Measurements from ENCODE around the gene RABEPK. TPM values are rescaled to one million over a fixed set of nuclear protein-coding genes. Genes with fewer than 3 reads are reported as not detected.
"Not testable (repeated sequence)": the region's sequence is repeated elsewhere in the genome, so short reads cannot be mapped to it uniquely, and the experiment has no call there.

Gene RABEPK
- total RNA-seq, 4 donors from 2014 or later: 5.2 to 8.7 (median 8.6) TPM; not detected in 1

DNA sequence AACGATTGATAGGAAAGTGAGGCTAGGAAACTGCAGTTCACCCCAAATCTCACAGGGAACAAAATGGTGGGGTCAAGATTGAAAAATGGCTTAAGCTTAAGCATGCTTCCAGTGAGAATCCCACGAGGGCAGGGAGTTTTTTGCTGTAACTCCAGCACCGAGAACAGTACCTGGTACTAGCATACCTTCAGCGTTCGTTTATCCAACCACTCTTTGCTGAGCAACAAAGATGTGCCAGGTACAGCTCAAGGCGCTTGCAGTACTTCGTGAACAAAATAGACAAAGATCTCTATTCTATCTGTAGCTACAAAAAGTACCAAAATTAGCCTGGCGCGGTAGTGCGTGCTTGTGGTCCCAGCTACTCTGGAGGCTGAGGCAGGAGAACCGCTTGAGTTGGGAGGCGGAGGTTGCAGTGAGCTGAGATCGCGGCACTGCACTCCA lies 10.0 kb upstream of the RABEPK start:
- H3K27ac ChIP-seq: peak overlapping the region; percentile 94 to 99 (median 96)
- intact Hi-C loops (cut with DNase I; ENCODE audit: low total_unique reads): loop anchor here (1.0 kb wide), 1 partner anchor 249 kb away; the partner anchor contains the start of gene GOLGA1
- TF ChIP-seq EP300 (IDR thresholded peaks at IDR 0.05; ENCODE audit: low read depth) (no peak), POLR2AphosphoS5 (IDR thresholded peaks at IDR 0.05) (no peak), POLR2A (IDR thresholded peaks at IDR 0.05) (no peak)
- TF ChIP-seq, protein P1, sequence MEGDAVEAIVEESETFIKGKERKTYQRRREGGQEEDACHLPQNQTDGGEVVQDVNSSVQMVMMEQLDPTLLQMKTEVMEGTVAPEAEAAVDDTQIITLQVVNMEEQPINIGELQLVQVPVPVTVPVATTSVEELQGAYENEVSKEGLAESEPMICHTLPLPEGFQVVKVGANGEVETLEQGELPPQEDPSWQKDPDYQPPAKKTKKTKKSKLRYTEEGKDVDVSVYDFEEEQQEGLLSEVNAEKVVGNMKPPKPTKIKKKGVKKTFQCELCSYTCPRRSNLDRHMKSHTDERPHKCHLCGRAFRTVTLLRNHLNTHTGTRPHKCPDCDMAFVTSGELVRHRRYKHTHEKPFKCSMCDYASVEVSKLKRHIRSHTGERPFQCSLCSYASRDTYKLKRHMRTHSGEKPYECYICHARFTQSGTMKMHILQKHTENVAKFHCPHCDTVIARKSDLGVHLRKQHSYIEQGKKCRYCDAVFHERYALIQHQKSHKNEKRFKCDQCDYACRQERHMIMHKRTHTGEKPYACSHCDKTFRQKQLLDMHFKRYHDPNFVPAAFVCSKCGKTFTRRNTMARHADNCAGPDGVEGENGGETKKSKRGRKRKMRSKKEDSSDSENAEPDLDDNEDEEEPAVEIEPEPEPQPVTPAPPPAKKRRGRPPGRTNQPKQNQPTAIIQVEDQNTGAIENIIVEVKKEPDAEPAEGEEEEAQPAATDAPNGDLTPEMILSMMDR (IDR thresholded peaks at IDR 0.05): no peak
- DNase-seq: no peak
- H3K9me3 ChIP-seq: no peaks in the 10 kb centered on the region
- 25 to 67% methylated on average over 1 to 14 of the region's 14 CpGs for WGBS, 2 donors (ENCODE audit: low coverage in 1 of 2)
- H3K4me3 ChIP-seq: peak overlapping the region; percentile 87 to 100 (median 94)
- H3K27me3 ChIP-seq: no peaks in the 10 kb centered on the region
- in situ Hi-C loops (cut with MboI; ENCODE audit: low pct_ligation_motif_present in 1 of 4, low pct_unique_long_range_greater_than_20kb in 1 of 4, low sequenced_read_pairs in 3 of 4): no loop called here
- H3K36me3 ChIP-seq: no peaks in the 10 kb centered on the region
- peaks cover 16 to 37% (median 21%) of the 10 kb centered on the region in 4 donors for H3K4me1 ChIP-seq

DNA sequence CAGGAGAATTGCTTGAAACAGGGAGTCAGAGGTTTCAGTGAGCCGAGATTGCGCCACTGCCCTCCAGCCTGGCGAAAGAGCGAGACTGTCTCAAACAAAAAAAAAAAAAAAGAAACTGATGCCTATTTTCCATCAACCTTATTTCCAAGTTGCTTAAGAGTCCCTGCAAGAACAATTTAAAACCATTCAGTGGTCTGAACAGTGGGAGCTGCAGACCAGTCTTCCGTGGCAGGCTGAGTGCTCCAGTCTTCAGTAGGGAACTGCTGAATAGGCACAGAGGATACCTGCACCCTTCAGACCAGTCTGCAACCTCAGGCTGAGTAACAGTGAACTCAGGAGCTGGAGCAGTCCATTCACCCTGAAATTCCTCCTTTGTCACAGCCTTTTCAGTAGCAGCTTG lies 5.9 kb upstream of the RABEPK start:
- in situ Hi-C loops (cut with MboI; ENCODE audit: low pct_ligation_motif_present in 1 of 4, low pct_unique_long_range_greater_than_20kb in 1 of 4, low sequenced_read_pairs in 3 of 4); H3K27ac ChIP-seq; intact Hi-C loops (cut with DNase I; ENCODE audit: low total_unique reads); H3K4me3 ChIP-seq; H3K27me3 ChIP-seq; H3K9me3 ChIP-seq; H3K36me3 ChIP-seq; DNase-seq: not testable (repeated sequence)
- 92 to 100% methylated on average over 1 to 5 of the region's 5 CpGs for WGBS, 2 donors (ENCODE audit: low coverage in 1 of 2)
- H3K4me1 ChIP-seq: peaks cover 9 to 17% (median 11%) of the 10 kb centered on the region in 4 donors

DNA sequence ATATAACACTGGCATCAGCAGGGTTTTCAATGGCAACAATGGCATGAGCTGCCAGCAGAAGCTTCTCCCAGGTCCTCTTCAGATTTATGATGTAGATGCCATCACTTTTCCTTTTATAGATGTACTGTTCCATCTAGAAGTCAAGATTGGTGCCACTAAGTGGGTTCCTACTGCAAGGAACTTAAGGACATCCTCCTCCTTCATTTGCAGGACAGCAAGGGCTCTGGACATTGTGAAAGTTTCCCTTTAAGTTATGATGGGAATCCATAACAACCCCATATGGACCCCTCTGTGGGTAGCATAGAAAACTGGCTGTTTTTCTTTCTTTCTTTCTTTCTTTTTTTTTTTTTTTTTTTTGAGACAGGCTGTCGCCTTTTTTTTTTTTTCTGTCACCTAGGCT lies 4.8 kb upstream of the RABEPK start:
- H3K36me3 ChIP-seq; H3K27ac ChIP-seq; H3K4me3 ChIP-seq; in situ Hi-C loops (cut with MboI; ENCODE audit: low pct_ligation_motif_present in 1 of 4, low pct_unique_long_range_greater_than_20kb in 1 of 4, low sequenced_read_pairs in 3 of 4); intact Hi-C loops (cut with DNase I; ENCODE audit: low total_unique reads); H3K9me3 ChIP-seq; H3K27me3 ChIP-seq; DNase-seq: not testable (repeated sequence)
- H3K4me1 ChIP-seq: peaks cover 6 to 13% (median 10%) of the 10 kb centered on the region in 4 donors
- WGBS, 2 donors (ENCODE audit: low coverage in 1 of 2): 60 to 80% methylated on average over 1 of the region's 1 CpG

DNA sequence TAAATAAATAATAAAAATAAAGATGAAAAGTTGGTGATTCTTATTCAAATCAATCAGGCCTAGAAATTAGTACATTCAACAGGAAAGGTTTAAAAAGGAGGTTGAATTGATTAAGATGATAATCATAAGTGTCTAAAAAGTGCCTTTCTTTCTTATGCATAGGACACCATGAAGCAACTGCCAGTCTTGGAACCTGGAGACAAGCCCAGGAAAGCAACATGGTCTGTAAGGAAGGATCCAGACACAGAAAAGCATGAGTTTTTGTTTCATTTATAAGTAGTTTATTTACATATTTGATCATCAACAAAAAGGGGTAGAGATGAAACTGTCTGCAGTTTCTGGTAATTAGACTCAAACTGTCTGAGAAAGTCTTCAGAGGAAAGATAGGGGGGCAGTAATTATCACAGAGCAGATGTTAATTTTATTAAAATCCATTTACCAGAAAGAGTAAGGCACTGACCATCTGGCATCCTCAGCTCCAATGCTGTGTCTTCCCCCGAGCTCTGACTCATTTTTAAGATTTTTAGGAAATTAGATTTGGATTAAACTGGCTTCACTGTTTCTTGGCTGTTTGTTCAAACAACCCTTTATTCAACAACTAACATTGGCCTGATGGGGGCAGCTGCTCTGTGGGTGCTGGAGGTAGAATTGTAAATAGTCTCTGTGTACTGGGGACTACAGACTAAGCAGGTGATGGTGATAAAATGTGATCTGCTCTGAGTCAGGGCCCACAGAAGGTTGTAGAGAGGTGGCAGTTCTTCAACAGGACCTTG lies 2.7 kb downstream of the RABEPK start:
- Histone ChIP-seq H3K4me1 (peaks cover 0 to 18% (median 15%) of the 10 kb centered on the region in 4 donors), H3K27me3 (no peaks in the 10 kb centered on the region), H3K27ac (no peak overlapping the region), H3K9me3 (no peaks in the 10 kb centered on the region), H3K4me3 (no peak overlapping the region), H3K36me3 (peaks cover 0 to 5% (median 0%) of the 10 kb centered on the region in 4 donors)
- DNase-seq: no peak
- in situ Hi-C loops (cut with MboI; ENCODE audit: low pct_ligation_motif_present in 1 of 4, low pct_unique_long_range_greater_than_20kb in 1 of 4, low sequenced_read_pairs in 3 of 4): no loop called here
- no peak for TF ChIP-seq EP300 (IDR thresholded peaks at IDR 0.05; ENCODE audit: low read depth)
- TF ChIP-seq, protein P1 (IDR thresholded peaks at IDR 0.05): no peak
- intact Hi-C loops (cut with DNase I; ENCODE audit: low total_unique reads): loop anchor here (10.0 kb wide), 1 partner anchor 1648 kb away; no protein-coding TSS in a partner anchor
- WGBS, 2 donors (ENCODE audit: low coverage in 1 of 2): 80 to 89% methylated on average over 1 of the region's 1 CpG

DNA sequence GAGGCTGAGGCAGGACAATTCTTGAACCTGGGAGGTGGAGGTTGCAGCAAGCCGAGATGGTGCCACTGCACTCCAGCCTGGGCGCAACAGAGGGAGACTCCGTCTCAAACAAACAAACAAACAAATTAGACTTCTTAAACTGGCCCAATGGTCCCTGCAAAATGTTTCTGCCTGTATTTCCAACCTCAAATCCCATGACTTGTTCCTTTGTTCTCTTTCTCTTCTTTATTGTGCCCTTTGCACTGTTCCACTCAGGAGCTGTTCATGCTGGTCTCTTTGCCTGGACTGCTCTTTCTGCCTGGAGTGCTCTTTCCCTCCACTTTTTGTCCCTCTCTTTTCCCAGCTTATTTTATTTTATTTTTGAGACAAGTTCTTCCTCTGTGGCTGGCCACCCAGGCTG lies 4.1 kb downstream of the RABEPK start:
- no peak overlapping the region for H3K4me3 ChIP-seq
- peaks cover 0 to 10% (median 9%) of the 10 kb centered on the region in 4 donors for H3K4me1 ChIP-seq
- DNase-seq: no peak
- in situ Hi-C loops (cut with MboI; ENCODE audit: low pct_ligation_motif_present in 1 of 4, low pct_unique_long_range_greater_than_20kb in 1 of 4, low sequenced_read_pairs in 3 of 4) (no loop called here), intact Hi-C loops (cut with DNase I; ENCODE audit: low total_unique reads) (loop anchor here (10.0 kb wide), 1 partner anchor 1650 kb away; no protein-coding TSS in a partner anchor)
- WGBS, 2 donors (ENCODE audit: low coverage in 1 of 2): 97% methylated on average over 3 of the region's 3 CpGs; no CpG with 5 or more reads in 1 of the 2 donors
- H3K36me3 ChIP-seq: peaks cover 0 to 8% (median 2%) of the 10 kb centered on the region in 4 donors
- no peaks in the 10 kb centered on the region for H3K27me3 ChIP-seq
- no peak overlapping the region for H3K27ac ChIP-seq
- TF ChIP-seq POLR2AphosphoS5 (IDR thresholded peaks at IDR 0.05): no peak
- no peak for TF ChIP-seq EP300 (IDR thresholded peaks at IDR 0.05; ENCODE audit: low read depth)
- TF ChIP-seq, protein P1 (IDR thresholded peaks at IDR 0.05): no peak
- TF ChIP-seq POLR2A (IDR thresholded peaks at IDR 0.05): no peak
- no peaks in the 10 kb centered on the region for H3K9me3 ChIP-seq

All from transverse colon (tissue), 4 donors.